ENCODE data around the gene SHC4.
"Not testable (repeated sequence)": the region's sequence is repeated elsewhere in the genome, so short reads cannot be mapped to it uniquely, and the experiment has no call there.

DNA sequence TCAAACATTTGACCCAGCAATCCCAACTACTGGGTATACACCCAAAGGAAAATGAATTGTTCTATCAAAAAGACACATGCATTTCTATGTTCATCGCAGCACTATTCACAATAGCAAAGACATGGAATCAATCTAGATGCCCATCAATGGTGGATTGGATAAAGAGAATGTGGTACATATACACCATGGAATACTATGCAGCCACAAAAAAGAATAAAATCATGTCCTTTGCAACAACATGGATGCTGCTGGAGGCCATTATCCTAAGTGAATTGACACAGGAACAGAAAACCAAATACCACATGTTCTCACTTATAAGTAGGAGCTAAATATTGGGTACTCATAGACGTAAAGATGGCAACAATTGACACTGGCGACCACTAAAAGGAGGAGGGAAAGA is 109.3 kb downstream of the SHC4 start:
- TF ChIP-seq, protein P1, sequence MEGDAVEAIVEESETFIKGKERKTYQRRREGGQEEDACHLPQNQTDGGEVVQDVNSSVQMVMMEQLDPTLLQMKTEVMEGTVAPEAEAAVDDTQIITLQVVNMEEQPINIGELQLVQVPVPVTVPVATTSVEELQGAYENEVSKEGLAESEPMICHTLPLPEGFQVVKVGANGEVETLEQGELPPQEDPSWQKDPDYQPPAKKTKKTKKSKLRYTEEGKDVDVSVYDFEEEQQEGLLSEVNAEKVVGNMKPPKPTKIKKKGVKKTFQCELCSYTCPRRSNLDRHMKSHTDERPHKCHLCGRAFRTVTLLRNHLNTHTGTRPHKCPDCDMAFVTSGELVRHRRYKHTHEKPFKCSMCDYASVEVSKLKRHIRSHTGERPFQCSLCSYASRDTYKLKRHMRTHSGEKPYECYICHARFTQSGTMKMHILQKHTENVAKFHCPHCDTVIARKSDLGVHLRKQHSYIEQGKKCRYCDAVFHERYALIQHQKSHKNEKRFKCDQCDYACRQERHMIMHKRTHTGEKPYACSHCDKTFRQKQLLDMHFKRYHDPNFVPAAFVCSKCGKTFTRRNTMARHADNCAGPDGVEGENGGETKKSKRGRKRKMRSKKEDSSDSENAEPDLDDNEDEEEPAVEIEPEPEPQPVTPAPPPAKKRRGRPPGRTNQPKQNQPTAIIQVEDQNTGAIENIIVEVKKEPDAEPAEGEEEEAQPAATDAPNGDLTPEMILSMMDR (IDR thresholded peaks at IDR 0.05) = not testable (repeated sequence)
- not testable (repeated sequence) for TF ChIP-seq EZH2 (IDR thresholded peaks at IDR 0.05)
